Skin of body (tissue), 1 donor: ENCODE measurements around the gene CBFA2T3. TPM values are rescaled to one million over a fixed set of nuclear protein-coding genes. Genes with fewer than 3 reads are reported as not detected.

Experiments
- total RNA-seq: library from RNA; depleted of rRNA; stranded (reverse); fragments of >200 nt; gene quantifications from one replicate; pipeline ENCODE4 v1.2.3, GENCODE V29; 2014

Gene CBFA2T3
- total RNA-seq, 1 donor from 2014 or later: 1.7 TPM

Other genes starting within 250 kb of the CBFA2T3 start
- gene PIEZO1, start 192.0 kb downstream of the CBFA2T3 start, total RNA-seq: 84.4 TPM
- 7.9 TPM for gene CDT1, start 173.4 kb downstream of the CBFA2T3 start, total RNA-seq
- 31.4 TPM for gene APRT, start 165.3 kb downstream of the CBFA2T3 start, total RNA-seq
- 18.1 TPM for gene GALNS, start 120.3 kb downstream of the CBFA2T3 start, total RNA-seq
- 18.5 TPM for gene TRAPPC2L, start 120.1 kb downstream of the CBFA2T3 start, total RNA-seq
- gene PABPN1L, start 110.5 kb downstream of the CBFA2T3 start, total RNA-seq: not detected
- 16.5 TPM for gene ACSF3, start 116.6 kb upstream of the CBFA2T3 start, total RNA-seq
- gene CDH15, start 194.5 kb upstream of the CBFA2T3 start, total RNA-seq: 4.9 TPM
- 2.6 TPM for gene SLC22A31, start 223.3 kb upstream of the CBFA2T3 start, total RNA-seq
- gene ZNF778, start 240.5 kb upstream of the CBFA2T3 start, total RNA-seq: 4.7 TPM